Endothelial cell of umbilical vein (primary cell): Measurements from ENCODE around the gene NNT.

ENCODE experiments used
- CTCF ChIP-seq, 2 donors: IDR thresholded peaks; 1 replicate in 1 of 2; 2 replicates in 1 of 2; pipeline ENCODE4 v1.5.1; 2011; ENCODE audit warnings: low read length in 2 of 2, mild to moderate bottlenecking in 2 of 2, moderate library complexity in 2 of 2, control low read depth in 1 of 2, inconsistent platforms in 1 of 2, low read depth in 1 of 2; ENCODE audit not compliant: insufficient read depth in 1 of 2; ENCODE audit errors: extremely low read depth in 1 of 2
- MYC ChIP-seq: IDR thresholded peaks from one replicate; pipeline ENCODE4 v1.6.1; 2011; ENCODE audit warnings: mild to moderate bottlenecking, low read depth, low read length
- POLR2A ChIP-seq: IDR thresholded peaks from 2 replicates; pipeline ENCODE4 v1.6.1; 2012; ENCODE audit warnings: low read depth, mild to moderate bottlenecking, control low read depth, low read length
- POLR2AphosphoS5 ChIP-seq: IDR thresholded peaks from 2 replicates; pipeline ENCODE4 v1.6.1; 2012; ENCODE audit warnings: low read depth, mild to moderate bottlenecking, control low read depth, low read length, moderate library complexity; ENCODE audit not compliant: insufficient read depth

- TF ChIP-seq POLR2AphosphoS5 (no peak), CTCF (IDR thresholded peaks at IDR 0.05; ENCODE audit: extremely low read depth in 1 of 2, insufficient read depth in 1 of 2, low read depth in 1 of 2, low read length in 2 of 2) (no peak), POLR2A (no peak), MYC (no peak)
Observed at GRCh38 chr5:43636076-43636475, 33.1 kb downstream of the NNT start.
